H1 (cell line): Measurements from ENCODE around the gene RPS6KL1. TPM values are rescaled to one million over a fixed set of nuclear protein-coding genes. Genes with fewer than 3 reads are reported as not detected.

Source experiments
- BCL11A ChIP-seq, 2 experiments: IDR thresholded peaks; one replicate each; pipeline ENCODE4 v1.6.1; 2011; ENCODE audit warnings: low read depth in 2 of 2, low read length in 2 of 2, mild to moderate bottlenecking in 2 of 2
- KDM1A ChIP-seq: fragments of 200-600, 300-600 bp; sonication (generic); IDR thresholded peaks from 2 replicates; pipeline ENCODE4 v1.7.1; 2016; ENCODE audit warnings: mild to moderate bottlenecking, low read length, borderline replicate concordance
- PHF8 ChIP-seq: fragments of 200-600 bp; sonication (generic); conservative IDR thresholded peaks from 2 replicates; pipeline ENCODE4 v1.7.1; 2012; ENCODE audit warnings: low read depth, mild to moderate bottlenecking, inconsistent platforms, low read length, moderate library complexity
- RBBP5 ChIP-seq: IDR thresholded peaks from 2 replicates; pipeline ENCODE4 v1.7.1; 2012; ENCODE audit warnings: low read depth, mild to moderate bottlenecking, inconsistent platforms, low read length, moderate library complexity, borderline replicate concordance
- SP1 ChIP-seq: IDR thresholded peaks from 2 replicates; pipeline ENCODE4 v1.6.1; 2011; ENCODE audit warnings: low read depth, low read length
- TAF7 ChIP-seq: optimal IDR thresholded peaks from 2 replicates; pipeline ENCODE3; 2011; ENCODE audit warnings: low read depth, mild to moderate bottlenecking, inconsistent platforms, low read length, moderate library complexity, borderline replicate concordance
- ZNF274 ChIP-seq: IDR thresholded peaks from 2 replicates; pipeline ENCODE4 v1.7.0; 2012; ENCODE audit warnings: low read length, borderline replicate concordance; ENCODE audit errors: extremely low read depth
- polyA plus RNA-seq, 7 experiments: library from polyadenylated mRNA; depleted of rRNA in 3 of 7; stranded (reverse) in 5 of 7; unstranded in 2 of 7; fragments of >200 nt in 5 of 7; fragments of 200-250 nt in 2 of 7; gene quantifications; 1 replicate in 5 of 7; 2 replicates in 1 of 7; 4 replicates in 1 of 7; pipeline versions ENCODE4 v1.2.1 to v1.2.3, GENCODE V29; 2011 to 2013; ENCODE audit warnings: missing spikeins in 2 of 7, mixed read lengths in 2 of 7
- total RNA-seq: library from RNA; stranded (reverse); fragmentation: NEBNext Ultra II Directional; extraction: Animal tissue kit (Norgen Biotek cat#: 25700); gene quantifications from 2 replicates; pipeline ENCODE4 v1.2.1, GENCODE V29; 2021
- TF ChIP-seq, protein P1 (sequence below): IDR thresholded peaks from 2 replicates; pipeline ENCODE4 v1.6.1; 2011; ENCODE audit warnings: low read length, improper control_type of control experiment
- TF ChIP-seq, protein P2 (sequence below): fragments of 300-600 bp; sonication (generic); IDR thresholded peaks from 2 replicates; pipeline ENCODE4 v1.7.1; 2012; ENCODE audit warnings: low read length, moderate library complexity, mild to moderate bottlenecking, inconsistent platforms; ENCODE audit not compliant: insufficient replicate concordance

Gene RPS6KL1
- total and polyA plus RNA-seq, 2 of the 8 experiments (the other 6 are each of a cell fraction or from before 2014, with no cell fraction given) = 9.8 to 13.8 TPM

DNA sequence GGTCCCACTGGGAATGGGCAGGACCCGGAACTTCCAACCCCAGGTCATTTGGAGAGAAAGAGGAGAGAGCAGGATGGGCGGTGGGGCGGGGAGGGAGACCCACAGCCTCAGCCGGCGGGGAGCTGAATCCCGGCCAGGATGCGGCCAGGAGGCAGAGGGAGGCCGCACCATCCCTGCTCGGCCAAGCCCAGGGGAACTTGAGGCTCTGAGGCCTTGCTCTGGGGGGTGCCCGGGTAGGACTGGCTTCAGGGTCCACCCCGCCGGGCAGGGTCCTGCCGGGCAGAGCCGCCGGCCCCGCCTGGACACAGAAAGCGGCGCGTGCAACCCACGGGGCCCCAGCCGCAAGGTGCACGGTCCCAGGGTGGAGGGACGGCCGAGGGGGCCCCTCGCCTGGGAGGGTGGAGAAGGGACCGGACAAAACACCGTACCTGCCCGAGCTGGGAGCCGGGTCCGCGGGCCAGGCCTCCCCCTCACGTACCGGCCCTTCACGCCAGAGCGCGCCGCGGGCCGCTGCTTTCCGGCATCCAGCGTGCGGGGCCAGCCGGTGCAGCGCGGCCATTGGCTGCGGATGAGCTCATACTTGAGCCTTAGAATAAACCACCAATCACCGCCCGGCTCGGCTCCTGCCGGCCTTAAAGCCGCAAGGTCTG is at the start of gene RPS6KL1 (continued):
- TF ChIP-seq RBBP5 (0 out of 2 replicates have a peak, but pooled peaks have one; percentile 46), TAF7 (no peak), PHF8 (peak; percentile 83), KDM1A (no peak; the same call in 1 of the 2 replicates), ZNF274 (no peak), BCL11A (IDR thresholded peaks at IDR 0.05; ENCODE audit: low read depth in 2 of 2, low read length in 2 of 2) (no peak), SP1 (no peak)
- TF ChIP-seq, protein P1, sequence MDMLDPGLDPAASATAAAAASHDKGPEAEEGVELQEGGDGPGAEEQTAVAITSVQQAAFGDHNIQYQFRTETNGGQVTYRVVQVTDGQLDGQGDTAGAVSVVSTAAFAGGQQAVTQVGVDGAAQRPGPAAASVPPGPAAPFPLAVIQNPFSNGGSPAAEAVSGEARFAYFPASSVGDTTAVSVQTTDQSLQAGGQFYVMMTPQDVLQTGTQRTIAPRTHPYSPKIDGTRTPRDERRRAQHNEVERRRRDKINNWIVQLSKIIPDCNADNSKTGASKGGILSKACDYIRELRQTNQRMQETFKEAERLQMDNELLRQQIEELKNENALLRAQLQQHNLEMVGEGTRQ = no peak
- TF ChIP-seq, protein P2, sequence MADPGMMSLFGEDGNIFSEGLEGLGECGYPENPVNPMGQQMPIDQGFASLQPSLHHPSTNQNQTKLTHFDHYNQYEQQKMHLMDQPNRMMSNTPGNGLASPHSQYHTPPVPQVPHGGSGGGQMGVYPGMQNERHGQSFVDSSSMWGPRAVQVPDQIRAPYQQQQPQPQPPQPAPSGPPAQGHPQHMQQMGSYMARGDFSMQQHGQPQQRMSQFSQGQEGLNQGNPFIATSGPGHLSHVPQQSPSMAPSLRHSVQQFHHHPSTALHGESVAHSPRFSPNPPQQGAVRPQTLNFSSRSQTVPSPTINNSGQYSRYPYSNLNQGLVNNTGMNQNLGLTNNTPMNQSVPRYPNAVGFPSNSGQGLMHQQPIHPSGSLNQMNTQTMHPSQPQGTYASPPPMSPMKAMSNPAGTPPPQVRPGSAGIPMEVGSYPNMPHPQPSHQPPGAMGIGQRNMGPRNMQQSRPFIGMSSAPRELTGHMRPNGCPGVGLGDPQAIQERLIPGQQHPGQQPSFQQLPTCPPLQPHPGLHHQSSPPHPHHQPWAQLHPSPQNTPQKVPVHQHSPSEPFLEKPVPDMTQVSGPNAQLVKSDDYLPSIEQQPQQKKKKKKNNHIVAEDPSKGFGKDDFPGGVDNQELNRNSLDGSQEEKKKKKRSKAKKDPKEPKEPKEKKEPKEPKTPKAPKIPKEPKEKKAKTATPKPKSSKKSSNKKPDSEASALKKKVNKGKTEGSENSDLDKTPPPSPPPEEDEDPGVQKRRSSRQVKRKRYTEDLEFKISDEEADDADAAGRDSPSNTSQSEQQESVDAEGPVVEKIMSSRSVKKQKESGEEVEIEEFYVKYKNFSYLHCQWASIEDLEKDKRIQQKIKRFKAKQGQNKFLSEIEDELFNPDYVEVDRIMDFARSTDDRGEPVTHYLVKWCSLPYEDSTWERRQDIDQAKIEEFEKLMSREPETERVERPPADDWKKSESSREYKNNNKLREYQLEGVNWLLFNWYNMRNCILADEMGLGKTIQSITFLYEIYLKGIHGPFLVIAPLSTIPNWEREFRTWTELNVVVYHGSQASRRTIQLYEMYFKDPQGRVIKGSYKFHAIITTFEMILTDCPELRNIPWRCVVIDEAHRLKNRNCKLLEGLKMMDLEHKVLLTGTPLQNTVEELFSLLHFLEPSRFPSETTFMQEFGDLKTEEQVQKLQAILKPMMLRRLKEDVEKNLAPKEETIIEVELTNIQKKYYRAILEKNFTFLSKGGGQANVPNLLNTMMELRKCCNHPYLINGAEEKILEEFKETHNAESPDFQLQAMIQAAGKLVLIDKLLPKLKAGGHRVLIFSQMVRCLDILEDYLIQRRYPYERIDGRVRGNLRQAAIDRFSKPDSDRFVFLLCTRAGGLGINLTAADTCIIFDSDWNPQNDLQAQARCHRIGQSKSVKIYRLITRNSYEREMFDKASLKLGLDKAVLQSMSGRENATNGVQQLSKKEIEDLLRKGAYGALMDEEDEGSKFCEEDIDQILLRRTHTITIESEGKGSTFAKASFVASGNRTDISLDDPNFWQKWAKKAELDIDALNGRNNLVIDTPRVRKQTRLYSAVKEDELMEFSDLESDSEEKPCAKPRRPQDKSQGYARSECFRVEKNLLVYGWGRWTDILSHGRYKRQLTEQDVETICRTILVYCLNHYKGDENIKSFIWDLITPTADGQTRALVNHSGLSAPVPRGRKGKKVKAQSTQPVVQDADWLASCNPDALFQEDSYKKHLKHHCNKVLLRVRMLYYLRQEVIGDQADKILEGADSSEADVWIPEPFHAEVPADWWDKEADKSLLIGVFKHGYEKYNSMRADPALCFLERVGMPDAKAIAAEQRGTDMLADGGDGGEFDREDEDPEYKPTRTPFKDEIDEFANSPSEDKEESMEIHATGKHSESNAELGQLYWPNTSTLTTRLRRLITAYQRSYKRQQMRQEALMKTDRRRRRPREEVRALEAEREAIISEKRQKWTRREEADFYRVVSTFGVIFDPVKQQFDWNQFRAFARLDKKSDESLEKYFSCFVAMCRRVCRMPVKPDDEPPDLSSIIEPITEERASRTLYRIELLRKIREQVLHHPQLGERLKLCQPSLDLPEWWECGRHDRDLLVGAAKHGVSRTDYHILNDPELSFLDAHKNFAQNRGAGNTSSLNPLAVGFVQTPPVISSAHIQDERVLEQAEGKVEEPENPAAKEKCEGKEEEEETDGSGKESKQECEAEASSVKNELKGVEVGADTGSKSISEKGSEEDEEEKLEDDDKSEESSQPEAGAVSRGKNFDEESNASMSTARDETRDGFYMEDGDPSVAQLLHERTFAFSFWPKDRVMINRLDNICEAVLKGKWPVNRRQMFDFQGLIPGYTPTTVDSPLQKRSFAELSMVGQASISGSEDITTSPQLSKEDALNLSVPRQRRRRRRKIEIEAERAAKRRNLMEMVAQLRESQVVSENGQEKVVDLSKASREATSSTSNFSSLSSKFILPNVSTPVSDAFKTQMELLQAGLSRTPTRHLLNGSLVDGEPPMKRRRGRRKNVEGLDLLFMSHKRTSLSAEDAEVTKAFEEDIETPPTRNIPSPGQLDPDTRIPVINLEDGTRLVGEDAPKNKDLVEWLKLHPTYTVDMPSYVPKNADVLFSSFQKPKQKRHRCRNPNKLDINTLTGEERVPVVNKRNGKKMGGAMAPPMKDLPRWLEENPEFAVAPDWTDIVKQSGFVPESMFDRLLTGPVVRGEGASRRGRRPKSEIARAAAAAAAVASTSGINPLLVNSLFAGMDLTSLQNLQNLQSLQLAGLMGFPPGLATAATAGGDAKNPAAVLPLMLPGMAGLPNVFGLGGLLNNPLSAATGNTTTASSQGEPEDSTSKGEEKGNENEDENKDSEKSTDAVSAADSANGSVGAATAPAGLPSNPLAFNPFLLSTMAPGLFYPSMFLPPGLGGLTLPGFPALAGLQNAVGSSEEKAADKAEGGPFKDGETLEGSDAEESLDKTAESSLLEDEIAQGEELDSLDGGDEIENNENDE = no peak
